Measurements from ENCODE around the gene HOXA5. TPM values are rescaled to one million over a fixed set of nuclear protein-coding genes. Genes with fewer than 3 reads are reported as not detected.

Gene HOXA5
- total RNA-seq, 1 experiment from 2014 or later = 10.6 TPM

DNA sequence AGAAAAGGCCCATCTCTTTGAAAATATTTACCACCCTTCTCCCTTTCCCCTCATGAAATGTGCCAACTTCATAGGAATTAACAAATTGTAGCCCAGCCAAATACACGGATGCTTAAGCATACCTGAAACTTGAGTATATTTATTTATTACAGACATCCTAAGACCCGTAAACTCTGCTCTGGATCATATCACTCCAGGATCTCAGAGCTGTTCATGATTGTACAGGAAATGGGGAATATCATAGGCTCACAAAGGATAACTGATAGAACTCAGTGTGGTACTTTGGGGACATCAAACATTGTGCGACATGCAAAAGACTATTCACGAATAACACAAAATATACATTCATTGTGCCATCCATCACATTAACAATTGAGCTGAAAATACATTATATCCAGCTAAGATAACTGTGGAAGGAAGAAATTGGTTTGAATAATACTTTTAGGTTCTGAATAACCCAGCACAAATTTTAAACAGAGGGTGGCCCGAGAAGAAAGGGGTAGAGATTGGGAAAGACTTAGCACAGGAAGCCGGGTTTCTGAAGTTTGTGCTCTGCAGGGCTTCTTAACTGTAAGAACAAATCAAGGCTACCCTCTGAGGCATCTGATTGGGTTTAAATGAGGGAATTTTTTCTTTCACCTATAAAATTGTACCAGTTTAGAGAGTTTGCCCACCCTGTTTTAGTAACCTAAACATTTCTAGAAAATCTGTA lies 50.1 kb downstream of the HOXA5 start:
- no TSS peak for BruUV-seq (replicated peaks)
- H3K27ac Mint-ChIP-seq (ENCODE audit: unreplicated experiment) = no peak overlapping the region
- no peak overlapping the region for H3K4me3 Mint-ChIP-seq (ENCODE audit: low read depth, unreplicated experiment)
- H3K9me3 Mint-ChIP-seq (ENCODE audit: low read depth, unreplicated experiment) = no peaks in the 10 kb centered on the region
- H3K27me3 Mint-ChIP-seq (ENCODE audit: unreplicated experiment) = no peaks in the 10 kb centered on the region
- intact Hi-C loops (cut with micrococcal nuclease; ENCODE audit: unreplicated experiment) = no loop called here
- peaks cover 27% of the 10 kb centered on the region for H3K4me1 Mint-ChIP-seq (ENCODE audit: low read depth, unreplicated experiment)
- CTCF ChIA-PET = interaction anchor here (0.6 to 1.6 kb wide), 2 partner anchors 51 to 195 kb away, joined by 4 read pairs; no protein-coding TSS in a partner anchor
- DNase-seq = no peak
- H3K36me3 Mint-ChIP-seq (ENCODE audit: insufficient read depth, unreplicated experiment) = peaks cover 3% of the 10 kb centered on the region
- TF ChIP-seq, protein P1, sequence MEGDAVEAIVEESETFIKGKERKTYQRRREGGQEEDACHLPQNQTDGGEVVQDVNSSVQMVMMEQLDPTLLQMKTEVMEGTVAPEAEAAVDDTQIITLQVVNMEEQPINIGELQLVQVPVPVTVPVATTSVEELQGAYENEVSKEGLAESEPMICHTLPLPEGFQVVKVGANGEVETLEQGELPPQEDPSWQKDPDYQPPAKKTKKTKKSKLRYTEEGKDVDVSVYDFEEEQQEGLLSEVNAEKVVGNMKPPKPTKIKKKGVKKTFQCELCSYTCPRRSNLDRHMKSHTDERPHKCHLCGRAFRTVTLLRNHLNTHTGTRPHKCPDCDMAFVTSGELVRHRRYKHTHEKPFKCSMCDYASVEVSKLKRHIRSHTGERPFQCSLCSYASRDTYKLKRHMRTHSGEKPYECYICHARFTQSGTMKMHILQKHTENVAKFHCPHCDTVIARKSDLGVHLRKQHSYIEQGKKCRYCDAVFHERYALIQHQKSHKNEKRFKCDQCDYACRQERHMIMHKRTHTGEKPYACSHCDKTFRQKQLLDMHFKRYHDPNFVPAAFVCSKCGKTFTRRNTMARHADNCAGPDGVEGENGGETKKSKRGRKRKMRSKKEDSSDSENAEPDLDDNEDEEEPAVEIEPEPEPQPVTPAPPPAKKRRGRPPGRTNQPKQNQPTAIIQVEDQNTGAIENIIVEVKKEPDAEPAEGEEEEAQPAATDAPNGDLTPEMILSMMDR (IDR thresholded peaks at IDR 0.05; ENCODE audit: unreplicated experiment) = no peak

DNA sequence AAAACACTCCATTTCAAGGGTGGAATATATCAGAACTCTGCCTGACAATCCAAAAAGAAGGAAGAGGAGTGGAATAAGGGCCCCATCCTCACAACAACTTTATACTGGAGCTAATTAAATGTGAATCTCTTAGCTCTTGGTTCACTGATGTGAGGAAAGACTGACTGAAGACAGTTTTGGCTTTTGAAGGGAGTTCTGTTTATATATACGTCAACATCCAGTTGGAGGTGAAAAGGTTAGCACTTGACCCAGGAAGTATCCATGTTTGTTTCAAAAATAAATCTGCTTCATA lies 50.7 kb downstream of the HOXA5 start:
- no peak overlapping the region for H3K27ac Mint-ChIP-seq (ENCODE audit: unreplicated experiment)
- H3K36me3 Mint-ChIP-seq (ENCODE audit: insufficient read depth, unreplicated experiment) = no peaks in the 10 kb centered on the region
- H3K27me3 Mint-ChIP-seq (ENCODE audit: unreplicated experiment) = no peaks in the 10 kb centered on the region
- BruUV-seq (replicated peaks) = no TSS peak
- DNase-seq = no peak
- H3K4me1 Mint-ChIP-seq (ENCODE audit: low read depth, unreplicated experiment) = peaks cover 22% of the 10 kb centered on the region
- intact Hi-C loops (cut with micrococcal nuclease; ENCODE audit: unreplicated experiment) = no loop called here
- TF ChIP-seq, protein P1 (IDR thresholded peaks at IDR 0.05; ENCODE audit: unreplicated experiment) = no peak
- H3K9me3 Mint-ChIP-seq (ENCODE audit: low read depth, unreplicated experiment) = no peaks in the 10 kb centered on the region
- H3K4me3 Mint-ChIP-seq (ENCODE audit: low read depth, unreplicated experiment) = no peak overlapping the region
- CTCF ChIA-PET = interaction anchor here (1.6 kb wide), 1 partner anchor 51 kb away, joined by 4 read pairs; no protein-coding TSS in a partner anchor

DNA sequence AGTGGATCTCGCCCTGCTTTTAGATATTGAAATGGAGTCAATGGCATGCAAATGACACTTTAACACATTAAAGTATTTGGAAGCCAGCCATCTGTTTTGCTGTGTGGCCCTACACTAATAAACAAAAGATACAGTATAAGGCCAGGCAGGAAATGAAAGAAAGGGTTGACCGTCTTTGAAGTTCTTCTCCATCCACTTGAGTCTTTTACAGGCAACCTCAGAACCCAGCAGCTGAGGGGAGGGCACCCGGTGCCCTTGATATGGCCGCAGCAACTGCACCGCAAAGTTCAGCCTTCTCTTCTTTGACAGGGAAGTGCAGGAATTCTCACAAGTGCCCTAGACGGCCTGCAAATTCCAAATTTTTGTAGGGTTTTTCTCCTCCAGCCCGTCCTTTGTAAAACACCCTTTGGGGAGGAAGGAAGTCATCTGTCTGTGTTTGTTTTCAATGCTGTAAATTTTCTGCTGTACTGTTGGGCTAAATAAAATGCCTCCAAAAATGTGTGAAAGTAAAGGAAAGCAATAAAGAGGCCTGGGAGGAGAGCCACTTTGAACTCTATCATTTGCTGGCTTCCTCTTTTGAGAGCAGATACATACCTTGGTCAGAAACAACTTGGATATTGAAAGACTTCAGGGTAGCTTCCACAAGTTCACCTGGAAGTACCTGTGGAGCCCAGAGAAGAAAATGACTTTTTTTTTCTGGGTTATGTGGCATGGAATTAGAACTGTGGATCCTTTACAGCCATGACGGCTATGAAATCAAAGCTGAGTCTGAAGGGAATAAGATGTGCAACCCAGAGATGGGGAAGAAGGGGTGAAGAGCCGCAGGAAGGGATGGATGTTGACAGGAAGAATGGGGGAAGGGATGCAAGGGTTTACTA lies 51.3 kb downstream of the HOXA5 start:
- CTCF ChIA-PET = interaction anchor here (1.6 kb wide), 1 partner anchor 50 kb away, joined by 4 read pairs; no protein-coding TSS in a partner anchor
- Mint-ChIP-seq H3K9me3 (ENCODE audit: low read depth, unreplicated experiment) (no peaks in the 10 kb centered on the region), H3K4me1 (ENCODE audit: low read depth, unreplicated experiment) (peaks cover 16% of the 10 kb centered on the region), H3K36me3 (ENCODE audit: insufficient read depth, unreplicated experiment) (no peaks in the 10 kb centered on the region), H3K27me3 (ENCODE audit: unreplicated experiment) (no peaks in the 10 kb centered on the region), H3K27ac (ENCODE audit: unreplicated experiment) (no peak overlapping the region), H3K4me3 (ENCODE audit: low read depth, unreplicated experiment) (no peak overlapping the region)
- intact Hi-C loops (cut with micrococcal nuclease; ENCODE audit: unreplicated experiment) = no loop called here
- TF ChIP-seq, protein P1 (IDR thresholded peaks at IDR 0.05; ENCODE audit: unreplicated experiment) = no peak
- no peak for DNase-seq
- BruUV-seq (replicated peaks) = no TSS peak

DNA sequence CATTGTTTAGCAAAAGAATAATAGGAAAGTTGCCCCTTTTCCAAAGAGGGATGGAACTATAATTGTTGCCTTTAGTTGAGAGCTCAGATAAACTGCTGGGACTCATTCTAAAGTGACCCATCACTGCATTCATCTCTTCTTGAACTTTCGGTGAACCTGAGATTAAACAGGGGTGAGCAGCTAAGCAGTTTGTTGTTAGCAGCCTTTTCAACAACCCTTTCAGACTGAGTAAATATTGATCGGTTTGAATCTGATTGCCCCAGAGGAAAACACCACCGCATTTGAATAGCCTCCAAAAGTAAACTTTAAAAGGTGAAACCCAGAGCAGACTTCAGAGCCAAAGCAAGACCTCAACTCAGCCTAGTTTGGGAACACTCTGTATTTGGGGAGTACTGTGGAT lies 52.4 kb downstream of the HOXA5 start:
- H3K9me3 Mint-ChIP-seq (ENCODE audit: low read depth, unreplicated experiment) = no peaks in the 10 kb centered on the region
- peaks cover 12% of the 10 kb centered on the region for H3K4me1 Mint-ChIP-seq (ENCODE audit: low read depth, unreplicated experiment)
- no peak for DNase-seq
- no peak overlapping the region for H3K4me3 Mint-ChIP-seq (ENCODE audit: low read depth, unreplicated experiment)
- no peak overlapping the region for H3K27ac Mint-ChIP-seq (ENCODE audit: unreplicated experiment)
- no TSS peak for BruUV-seq (replicated peaks)
- intact Hi-C loops (cut with micrococcal nuclease; ENCODE audit: unreplicated experiment) = no loop called here
- H3K27me3 Mint-ChIP-seq (ENCODE audit: unreplicated experiment) = no peaks in the 10 kb centered on the region
- TF ChIP-seq, protein P1 (IDR thresholded peaks at IDR 0.05; ENCODE audit: unreplicated experiment) = no peak
- H3K36me3 Mint-ChIP-seq (ENCODE audit: insufficient read depth, unreplicated experiment) = no peaks in the 10 kb centered on the region
- CTCF ChIA-PET = interaction anchor here (1.0 kb wide), 1 partner anchor 22 kb away, joined by 3 read pairs; no protein-coding TSS in a partner anchor

Small RNAs within 50 kb of the gene (microRNA-seq; reads per million reads assigned to microRNA genes)
- gene MIR196B = 3,614 reads per million, percentile 90 among the genes with 10 or more reads in this experiment

Other genes starting within 250 kb of the HOXA5 start
- gene HOXA1, start 47.7 kb downstream of the HOXA5 start, total RNA-seq (2022) = 0.24 and 0.44 TPM in 2 replicates
- 1.9 and 3.2 TPM in 2 replicates for gene HOXA2, start 41.0 kb downstream of the HOXA5 start, total RNA-seq (2022)
- 1.0 and 1.2 TPM in 2 replicates for gene HOXA4, start 12.9 kb downstream of the HOXA5 start, total RNA-seq (2022)
- 11.4 and 12.4 TPM in 2 replicates for gene HOXA6, start 4.1 kb upstream of the HOXA5 start, total RNA-seq (2022)
- gene HOXA3, start 8.9 kb upstream of the HOXA5 start, total RNA-seq (2022) = 15.9 and 20.9 TPM in 2 replicates
- gene HOXA7, start 13.0 kb upstream of the HOXA5 start, total RNA-seq (2022) = not detected in 2 replicates
- gene HOXA9, start 21.9 kb upstream of the HOXA5 start, total RNA-seq (2022) = 1.7 and 2.5 TPM in 2 replicates
- 11.8 and 12.1 TPM in 2 replicates for gene HOXA10, start 30.6 kb upstream of the HOXA5 start, total RNA-seq (2022)
- 0.39 and 0.54 TPM in 2 replicates for gene HOXA11, start 41.6 kb upstream of the HOXA5 start, total RNA-seq (2022)
- gene HOXA13, start 56.4 kb upstream of the HOXA5 start, total RNA-seq (2022) = 1.3 and 1.6 TPM in 2 replicates
- not detected in 2 replicates for gene EVX1, start 99.1 kb upstream of the HOXA5 start, total RNA-seq (2022)

Measured in Calu3 (cell line).